ENCODE measurements around the gene ZFR.
A peak's percentile ranks its signal among the peaks of the same experiment; 100 is the strongest.
"Not testable (repeated sequence)": the region's sequence is repeated elsewhere in the genome, so short reads cannot be mapped to it uniquely, and the experiment has no call there.

Gene ZFR

DNA sequence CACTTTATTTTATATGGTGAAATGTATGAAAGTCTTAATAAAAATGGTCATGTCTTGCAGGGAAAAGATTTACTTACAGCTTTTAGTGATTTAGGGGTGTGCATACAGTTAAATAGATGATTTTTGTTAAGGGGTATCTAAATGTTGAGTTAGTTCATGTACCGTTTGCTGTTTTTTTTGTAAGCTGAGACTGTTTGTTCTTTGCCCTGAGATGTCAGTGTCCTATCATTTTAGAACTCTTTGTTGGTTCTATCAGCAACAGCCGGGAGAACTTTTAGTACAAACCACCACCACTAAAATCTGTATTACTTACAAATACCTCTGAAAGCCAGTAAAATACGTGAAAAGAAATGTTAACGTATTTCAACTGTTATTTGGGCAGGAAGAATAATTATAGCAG, 75.5 kb downstream of the ZFR start:
- no peak overlapping the region for H3K27ac ChIP-seq
- no peak for DNase-seq (ENCODE audit: low read depth, low spot score)

DNA sequence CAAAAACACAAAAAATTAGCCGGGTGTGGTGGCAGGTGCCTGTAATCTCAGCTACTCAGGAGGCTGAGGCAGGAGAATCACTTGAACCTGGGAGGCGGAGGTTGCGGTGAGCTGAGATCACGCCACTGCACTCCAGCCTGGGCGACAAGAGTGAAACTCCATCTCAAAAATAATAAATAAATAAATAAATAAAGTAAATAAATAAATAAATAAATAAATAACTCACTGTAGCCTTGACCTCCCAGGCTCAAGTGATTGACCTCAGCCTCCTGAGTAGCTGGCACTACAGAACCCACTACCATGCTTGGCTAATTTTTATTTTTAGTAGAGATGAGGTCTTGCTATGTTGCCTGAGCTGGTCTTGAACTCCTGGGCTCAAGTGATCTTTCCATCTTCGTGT, 77.3 kb downstream of the ZFR start:
- not testable (repeated sequence) for DNase-seq (ENCODE audit: low read depth, low spot score); H3K27ac ChIP-seq

DNA sequence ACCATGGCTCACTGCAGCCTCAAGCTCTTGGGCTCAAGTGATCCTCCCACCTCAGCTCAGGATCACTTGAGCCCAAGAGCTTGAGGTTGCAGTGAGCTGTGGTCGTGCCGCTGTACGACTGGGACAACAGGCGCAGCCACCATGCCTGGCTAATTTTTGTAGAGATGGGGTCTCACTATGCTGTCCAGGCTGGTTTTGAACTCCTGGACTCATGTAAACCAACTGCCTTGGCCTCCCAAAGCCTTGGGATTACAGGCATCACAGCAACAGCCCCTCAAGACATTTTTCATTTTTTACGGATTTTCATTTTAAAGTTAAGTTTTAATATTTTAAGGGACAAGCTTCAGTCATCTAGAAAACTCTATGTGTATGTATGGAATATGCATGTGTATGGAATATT, 78.9 kb downstream of the ZFR start:
- DNase-seq (ENCODE audit: low read depth, low spot score): no peak
- H3K27ac ChIP-seq: no peak overlapping the region

- no peak for DNase-seq (ENCODE audit: low read depth, low spot score)
- H3K27ac ChIP-seq: no peak overlapping the region
Observed at GRCh38 chr5:32363030-32363429, 81.5 kb downstream of the ZFR start.

DNA sequence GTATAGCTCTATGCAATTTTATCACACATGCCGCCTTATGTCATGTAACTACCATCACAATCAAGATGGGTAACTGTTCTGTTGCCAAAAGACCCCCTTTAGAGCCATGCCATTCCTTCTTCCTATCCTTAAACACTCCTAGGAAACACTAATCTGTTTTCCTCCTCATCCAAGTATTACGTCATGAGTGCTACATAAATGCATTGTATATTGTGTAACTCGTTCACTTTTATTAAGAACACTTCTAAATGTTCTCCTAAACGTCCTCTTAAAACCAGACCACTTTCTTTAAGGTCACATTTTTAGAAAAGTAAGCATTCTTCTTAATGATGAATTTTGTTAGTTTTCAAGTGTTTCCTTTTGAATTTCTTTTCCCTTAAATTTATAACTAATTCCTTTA, 82.0 kb downstream of the ZFR start:
- no peak for DNase-seq (ENCODE audit: low read depth, low spot score)
- no peak overlapping the region for H3K27ac ChIP-seq

DNA sequence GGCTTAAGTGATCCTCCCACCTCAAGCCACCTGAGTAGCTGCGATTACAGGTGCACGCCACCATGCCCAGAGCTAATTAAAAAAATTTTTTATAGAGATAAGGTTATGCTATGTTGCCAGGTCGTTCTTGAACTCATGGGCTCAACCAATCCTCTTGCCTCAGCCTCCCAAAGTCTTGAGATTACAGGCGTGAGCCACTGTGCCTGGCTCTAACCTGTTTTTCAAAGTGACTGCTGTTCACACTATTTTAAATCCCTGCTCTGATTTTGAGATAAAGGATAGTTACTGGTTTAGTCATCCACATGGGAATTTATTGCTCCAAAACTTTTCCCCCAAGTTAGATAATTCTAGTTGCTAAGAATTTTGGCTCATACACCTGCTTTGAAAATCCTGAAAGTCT, 83.6 kb downstream of the ZFR start:
- H3K27ac ChIP-seq: no peak overlapping the region
- no peak for DNase-seq (ENCODE audit: low read depth, low spot score)

DNA sequence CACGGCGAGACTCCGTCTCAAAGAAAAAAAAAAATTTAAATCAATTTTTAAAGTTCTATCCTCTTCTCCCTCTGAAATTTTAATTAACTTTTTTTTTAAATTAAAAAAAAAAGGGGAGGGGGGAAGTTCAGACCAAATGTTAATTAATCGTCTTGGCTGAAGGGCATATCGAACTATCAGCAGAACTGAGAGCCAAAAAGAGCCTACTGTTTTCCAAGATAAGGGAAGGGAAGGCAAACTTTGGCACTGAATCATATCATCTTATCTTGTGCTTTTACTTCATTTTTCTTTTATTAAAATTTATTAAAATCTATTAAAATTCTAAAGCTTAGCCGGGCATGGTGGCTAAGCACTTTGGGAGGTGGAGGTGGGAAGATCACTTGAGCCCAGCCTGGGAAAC, 85.9 kb downstream of the ZFR start:
- DNase-seq (ENCODE audit: low read depth, low spot score): no peak

DNA sequence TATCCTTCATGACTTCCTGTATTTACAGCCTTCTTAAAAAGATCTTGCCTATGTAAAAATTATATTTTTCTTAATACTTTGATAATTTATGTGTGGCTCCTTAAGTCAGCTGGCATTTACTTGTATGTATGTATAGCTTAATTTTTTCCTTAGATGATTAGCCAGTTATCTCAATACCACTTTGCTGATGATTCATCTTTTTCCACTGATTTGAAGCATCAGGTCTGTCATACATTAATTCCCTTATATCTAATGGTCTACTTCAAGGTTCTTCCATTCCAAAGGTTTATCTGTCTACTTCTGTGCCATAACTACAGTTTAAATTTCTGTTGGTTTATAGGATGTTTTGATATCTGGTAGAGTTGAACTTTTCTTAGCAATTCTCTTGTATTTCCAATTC, 86.9 kb downstream of the ZFR start:
- DNase-seq (ENCODE audit: low read depth, low spot score): no peak
- H3K27ac ChIP-seq: no peak overlapping the region

More for the DNA sequence above, 85.9 kb downstream of the ZFR start:
- H3K27ac ChIP-seq: no peak overlapping the region

- H3K27ac ChIP-seq: no peak overlapping the region
- DNase-seq (ENCODE audit: low read depth, low spot score): no peak
Observed at GRCh38 chr5:32355686-32356085, 88.9 kb downstream of the ZFR start.

DNA sequence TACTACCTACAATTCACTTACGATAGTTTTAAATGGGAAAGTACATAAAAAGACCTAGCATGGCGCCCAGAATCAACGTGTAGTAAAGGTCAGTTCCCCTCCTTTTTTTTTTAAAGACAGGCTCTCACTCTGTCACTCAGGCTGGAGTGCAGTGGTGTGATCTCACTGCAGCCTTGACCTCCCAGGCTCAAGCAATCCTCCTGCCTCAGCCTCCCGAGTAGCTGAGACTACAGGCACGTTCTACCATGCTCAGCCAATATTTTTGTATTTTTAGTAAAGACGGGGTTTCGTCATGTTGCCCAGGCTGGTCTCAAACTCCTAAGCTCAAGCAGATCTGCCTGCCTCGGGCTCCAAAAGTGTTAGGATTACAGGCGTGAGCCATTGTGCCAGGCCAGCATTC, 91.1 kb downstream of the ZFR start:
- H3K27ac ChIP-seq: no peak overlapping the region
- DNase-seq (ENCODE audit: low read depth, low spot score): no peak

- no peak overlapping the region for H3K27ac ChIP-seq
Observed at GRCh38 chr5:32352685-32353084, 91.9 kb downstream of the ZFR start.

DNA sequence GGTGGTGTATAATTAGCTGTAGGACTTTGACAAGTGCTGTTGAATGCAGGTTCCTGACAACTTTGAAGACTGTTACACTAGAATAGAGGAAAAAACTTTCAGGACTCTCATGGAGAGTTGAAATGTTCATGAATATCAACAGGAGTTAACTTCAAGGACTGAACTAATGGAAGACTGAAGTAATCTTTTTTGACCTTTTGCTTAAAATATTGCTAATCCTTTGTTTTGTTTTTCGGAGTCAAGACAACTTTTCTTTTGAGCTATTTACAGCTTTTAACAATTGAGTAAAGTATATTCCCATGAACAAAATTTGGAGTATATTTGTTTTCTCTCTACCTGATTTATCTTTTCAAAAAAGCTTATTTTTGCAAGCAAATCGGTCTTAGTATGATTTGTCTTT, 97.7 kb downstream of the ZFR start:
- no peak overlapping the region for H3K27ac ChIP-seq
- DNase-seq (ENCODE audit: low read depth, low spot score): no peak

More at GRCh38 chr5:32352685-32353084, 91.9 kb downstream of the ZFR start:
- no peak for DNase-seq (ENCODE audit: low read depth, low spot score)

DNA sequence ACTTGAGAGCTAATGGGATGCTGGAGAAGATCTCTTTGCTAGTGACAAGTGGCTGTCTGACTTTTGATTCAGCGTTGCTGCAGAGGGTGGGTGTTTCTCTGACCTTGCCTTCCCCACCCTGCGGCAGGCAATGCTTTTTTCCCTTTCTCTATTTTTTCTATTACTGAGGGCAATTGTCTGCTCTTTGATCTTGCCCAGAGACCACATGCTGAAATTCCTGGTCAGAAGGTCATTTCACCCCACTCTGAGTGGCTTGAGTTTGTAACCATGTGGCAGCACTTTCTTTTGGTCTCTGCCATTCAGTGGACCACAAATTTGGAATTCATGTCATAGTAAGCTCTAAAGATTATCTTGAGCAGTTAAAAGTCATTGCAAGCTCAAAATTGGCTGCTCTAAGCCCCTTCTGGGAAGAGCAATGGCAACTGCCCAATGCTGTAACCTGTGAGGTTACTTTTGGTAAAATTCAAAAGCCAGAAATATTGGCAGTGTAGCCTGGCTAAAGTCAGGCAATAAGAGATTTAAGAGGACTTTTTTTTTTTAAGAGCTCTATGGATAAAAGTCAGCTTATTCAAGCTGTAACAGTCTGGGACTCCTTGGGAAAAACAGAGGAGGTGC, 101.4 kb downstream of the ZFR start:
- H3K27ac ChIP-seq: no peak overlapping the region
- DNase-seq (ENCODE audit: low read depth, low spot score): no peak

DNA sequence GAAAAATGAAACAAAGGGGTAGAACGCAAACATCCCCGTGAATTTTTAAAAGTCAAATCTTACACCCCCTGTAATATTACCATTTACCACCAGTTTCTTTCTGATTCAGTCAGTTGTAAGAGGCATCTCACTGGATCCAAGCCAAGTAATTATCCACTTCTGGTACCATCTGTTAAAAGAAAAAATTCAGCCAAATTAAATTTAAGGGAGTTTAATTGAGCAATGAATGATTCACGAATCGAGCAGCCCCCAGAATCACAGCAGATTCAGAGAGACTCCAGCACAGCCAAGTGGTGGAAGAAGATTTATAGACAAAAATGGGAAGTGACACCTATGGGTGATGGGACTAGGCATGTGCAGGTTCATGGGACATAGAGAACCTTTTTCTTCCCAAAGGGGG, 101.9 kb downstream of the ZFR start:
- DNase-seq (ENCODE audit: low read depth, low spot score): no peak
- H3K27ac ChIP-seq: no peak overlapping the region

- DNase-seq (ENCODE audit: low read depth, low spot score): no peak
- no peak overlapping the region for H3K27ac ChIP-seq
Observed at GRCh38 chr5:32339878-32340277, 104.7 kb downstream of the ZFR start.

- DNase-seq (ENCODE audit: low read depth, low spot score): no peak
- no peak overlapping the region for H3K27ac ChIP-seq
Observed at GRCh38 chr5:32339198-32339597, 105.3 kb downstream of the ZFR start.

- no peak for DNase-seq (ENCODE audit: low read depth, low spot score)
- peak overlapping the region; percentile 54 for H3K27ac ChIP-seq
Observed at GRCh38 chr5:32332966-32333365, 111.6 kb downstream of the ZFR start.

DNA sequence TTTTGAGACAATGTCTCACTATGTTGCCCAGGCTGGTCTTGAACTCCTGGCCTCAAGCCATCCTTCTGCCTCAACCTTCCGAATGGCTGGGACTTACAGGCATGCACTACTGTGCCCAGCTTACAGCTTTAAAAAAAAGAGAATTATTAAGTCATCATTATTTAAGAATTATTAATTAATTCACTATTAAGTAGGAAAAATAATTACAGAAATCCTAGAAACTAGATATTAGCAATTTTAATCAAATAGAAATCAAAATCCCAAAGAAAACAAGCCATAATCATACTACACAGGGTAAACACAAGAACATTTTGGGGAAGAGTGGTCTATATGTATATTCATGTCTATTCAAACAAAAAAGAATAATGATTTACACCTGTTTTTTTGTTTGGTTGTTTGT, 112.2 kb downstream of the ZFR start:
- DNase-seq (ENCODE audit: low read depth, low spot score): no peak
- H3K27ac ChIP-seq: peak overlapping the region; percentile 54

DNA sequence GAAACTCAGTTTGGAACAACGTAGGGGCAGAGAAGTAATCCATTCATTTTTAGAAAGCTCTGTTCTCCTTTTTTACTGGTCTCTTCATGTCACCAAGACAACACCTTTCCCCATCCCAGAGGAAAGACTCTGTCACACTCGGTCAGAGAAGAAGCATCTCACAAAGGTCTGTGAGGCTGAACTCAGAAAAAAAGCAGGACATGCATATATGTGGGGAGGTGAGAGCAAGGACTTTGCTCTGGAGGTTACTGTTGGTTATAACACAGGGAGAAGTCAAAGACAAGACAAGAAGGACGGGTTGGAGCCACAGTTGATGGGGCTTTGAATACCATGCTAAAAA, 112.6 kb downstream of the ZFR start:
- DNase-seq (ENCODE audit: low read depth, low spot score): no peak
- H3K27ac ChIP-seq: peak overlapping the region; percentile 54

GRCh38 chr5:32331217-32331934, 113.2 kb downstream of the ZFR start:
- DNase-seq (ENCODE audit: low read depth, low spot score): peak; percentile 14
- H3K27ac ChIP-seq: peak overlapping the region; percentile 54

GRCh38 chr5:32330126-32330971, 114.2 kb downstream of the ZFR start:
- DNase-seq (ENCODE audit: low read depth, low spot score): peak; percentile 34
- peak overlapping the region; percentile 54 for H3K27ac ChIP-seq

Data from epithelial cell of prostate (primary cell).